ENCODE results near the gene SKP1. TPM values are rescaled to one million over a fixed set of nuclear protein-coding genes. Genes with fewer than 3 reads are reported as not detected.

Gene SKP1
- total and polyA plus RNA-seq, 9 of the 15 experiments (the other 6 are each of a cell fraction or from before 2014, with no cell fraction given) = 301 to 2,109 (median 639) TPM

- no peak for TF ChIP-seq HMG20B (CRISPR knock-in tag; IDR thresholded peaks at IDR 0.05)
- TF ChIP-seq HMGXB4 (CRISPR knock-in tag; IDR thresholded peaks at IDR 0.05) = no peak
- TF ChIP-seq IFI16 (CRISPR knock-in tag; IDR thresholded peaks at IDR 0.05) = no peak
- no peak for TF ChIP-seq RUNX1 (IDR thresholded peaks at IDR 0.05; ENCODE audit: low read depth)
- no peak for TF ChIP-seq IRF2 (CRISPR knock-in tag; IDR thresholded peaks at IDR 0.05)
- no peak for TF ChIP-seq MAFK (IDR thresholded peaks at IDR 0.05; ENCODE audit: low read length)
- no peak for TF ChIP-seq RBM34 (IDR thresholded peaks at IDR 0.05; ENCODE audit: borderline replicate concordance, insufficient read depth, low read length)
- TF ChIP-seq ZNF146 (CRISPR knock-in tag; IDR thresholded peaks at IDR 0.05; ENCODE audit: unreplicated experiment) = no peak
- no peak for TF ChIP-seq CTCF (IDR thresholded peaks at IDR 0.05 in 2 of 3, conservative IDR thresholded peaks at IDR 0.05 in 1 of 3; ENCODE audit: insufficient read depth in 2 of 3, low read depth in 1 of 3, low read length in 3 of 3)
- no peak for TF ChIP-seq ZNF644 (tag; IDR thresholded peaks at IDR 0.05; ENCODE audit: low read depth)
- Histone ChIP-seq H4K20me1 (replicated peaks; ENCODE audit: control insufficient read depth, insufficient read depth, low read length) (0 out of 2 replicates have a peak, but pooled peaks cover 3% of the 10 kb centered on the region), H3K4me3 (no peak overlapping the region), H3K79me2 (ENCODE audit: control insufficient read depth, insufficient read depth, low read length) (no peaks in the 10 kb centered on the region), H3K36me3 (ENCODE audit: control insufficient read depth, insufficient read depth, low read length) (no peaks in the 10 kb centered on the region), H3K4me2 (ENCODE audit: insufficient read depth, low read length) (no peak overlapping the region), H3K27me3 (ENCODE audit: control insufficient read depth in 2 of 2, insufficient read depth in 2 of 2, low read length in 2 of 2) (no peaks in the 10 kb centered on the region), H3K9ac (ENCODE audit: insufficient read depth in 1 of 2, low read depth in 2 of 2, low read length in 2 of 2) (no peak overlapping the region; a peak in 1 of 4 replicates), H3K9me1 (ENCODE audit: control insufficient read depth, insufficient read depth, low read length) (no peaks in the 10 kb centered on the region), H3K27ac (ENCODE audit: extremely low read depth, low read depth, low read length) (no peak overlapping the region), H2AFZ (ENCODE audit: low read depth, low read length) (no peak overlapping the region), H3K4me1 (replicated peaks in 1 of 2; ENCODE audit: control insufficient read depth in 2 of 2, insufficient read depth in 2 of 2, low read length in 2 of 2) (peaks cover 0 to 20% of the 10 kb centered on the region in 2 experiments; a peak in 3 of 5 replicates), H3K9me3 (replicated peaks; ENCODE audit: control insufficient read depth, insufficient read depth, low read depth, low read length) (no peaks in the 10 kb centered on the region)
- ChIA-PET POLR2A (interaction anchor here (0.5 kb wide), 1 partner anchor 227 kb away, joined by 3 read pairs; no protein-coding TSS in a partner anchor), CTCF (ENCODE audit: low intra/inter-chr PET ratio) (no interaction called here)
- BruUV-seq (replicated peaks) = no TSS peak
- DNase-seq (ENCODE audit: extremely low read depth in 1 of 4, low spot score in 3 of 4) = no peak
- no peak for FAIRE-seq
- no peak for ATAC-seq
- WGBS (ENCODE audit: insufficient coverage, low coverage, missing lambda C conversion rate) = 41% methylated on average over 6 of the region's 9 CpGs
- intact Hi-C loops (cut with micrococcal nuclease) (no loop called here), in situ Hi-C loops (cut with MboI) (no loop called here)
Observed at GRCh38 chr5:134103397-134103796, 73.4 kb downstream of the SKP1 start.

All from K562 (cell line).